IPS-20b (cell line): ENCODE measurements around the gene ARHGEF6.

Experiments
- H3K27ac ChIP-seq: one replicate; pipeline ENCODE4 v1.5.1; 2013; ENCODE audit warnings: low read length
- H3K27me3 ChIP-seq: 2 replicates; pipeline ENCODE4 v1.6.1; 2013; ENCODE audit warnings: mild to moderate bottlenecking, low read length, inconsistent platforms; ENCODE audit not compliant: insufficient read depth
- H3K36me3 ChIP-seq: 2 replicates; pipeline ENCODE4 v1.6.1; 2013; ENCODE audit warnings: low read depth, mild to moderate bottlenecking, inconsistent platforms, low read length, moderate library complexity; ENCODE audit not compliant: insufficient read depth
- H3K4me1 ChIP-seq: 2 replicates; pipeline ENCODE4 v1.6.1; 2013; ENCODE audit warnings: mild to moderate bottlenecking, control low read depth, inconsistent platforms, low read length, moderate library complexity; ENCODE audit not compliant: insufficient read depth
- H3K4me3 ChIP-seq: 2 replicates; pipeline ENCODE4 v1.5.1; 2013; ENCODE audit warnings: mild to moderate bottlenecking, low read length, inconsistent platforms
- H3K9ac ChIP-seq: 2 replicates; pipeline ENCODE4 v1.6.1; 2013; ENCODE audit warnings: low read depth, mild to moderate bottlenecking, inconsistent platforms, low read length, moderate library complexity
- H3K9me3 ChIP-seq: 2 replicates; pipeline ENCODE4 v1.6.1; 2013; ENCODE audit warnings: mild to moderate bottlenecking, low read depth, low read length, inconsistent platforms; ENCODE audit not compliant: insufficient read depth

ARHGEF6 gene

DNA sequence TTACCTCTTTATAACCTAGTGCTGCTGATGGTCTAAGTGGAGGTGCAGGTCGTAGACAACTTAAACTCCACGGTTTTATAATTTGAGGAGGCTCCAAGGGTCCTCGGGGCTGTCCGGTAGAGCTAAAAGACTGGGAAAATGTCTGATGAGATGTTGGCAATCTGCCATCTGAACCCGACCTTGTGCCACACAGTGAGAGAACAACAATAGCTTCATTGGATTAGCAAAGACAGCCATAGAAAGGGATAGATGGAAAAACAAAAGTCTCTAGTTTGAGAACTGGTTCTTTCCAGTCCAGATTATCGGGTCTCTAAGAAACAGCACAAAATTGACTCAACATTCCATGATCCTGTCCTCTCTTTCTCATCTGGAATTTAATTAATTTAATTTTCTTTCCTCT is 101.2 kb downstream of the ARHGEF6 start:
- Histone ChIP-seq H3K9ac (no peak overlapping the region), H3K27me3 (no peaks in the 10 kb centered on the region), H3K4me3 (no peak overlapping the region), H3K4me1 (no peaks in the 10 kb centered on the region), H3K9me3 (no peaks in the 10 kb centered on the region), H3K27ac (no peak overlapping the region), H3K36me3 (no peaks in the 10 kb centered on the region)

DNA sequence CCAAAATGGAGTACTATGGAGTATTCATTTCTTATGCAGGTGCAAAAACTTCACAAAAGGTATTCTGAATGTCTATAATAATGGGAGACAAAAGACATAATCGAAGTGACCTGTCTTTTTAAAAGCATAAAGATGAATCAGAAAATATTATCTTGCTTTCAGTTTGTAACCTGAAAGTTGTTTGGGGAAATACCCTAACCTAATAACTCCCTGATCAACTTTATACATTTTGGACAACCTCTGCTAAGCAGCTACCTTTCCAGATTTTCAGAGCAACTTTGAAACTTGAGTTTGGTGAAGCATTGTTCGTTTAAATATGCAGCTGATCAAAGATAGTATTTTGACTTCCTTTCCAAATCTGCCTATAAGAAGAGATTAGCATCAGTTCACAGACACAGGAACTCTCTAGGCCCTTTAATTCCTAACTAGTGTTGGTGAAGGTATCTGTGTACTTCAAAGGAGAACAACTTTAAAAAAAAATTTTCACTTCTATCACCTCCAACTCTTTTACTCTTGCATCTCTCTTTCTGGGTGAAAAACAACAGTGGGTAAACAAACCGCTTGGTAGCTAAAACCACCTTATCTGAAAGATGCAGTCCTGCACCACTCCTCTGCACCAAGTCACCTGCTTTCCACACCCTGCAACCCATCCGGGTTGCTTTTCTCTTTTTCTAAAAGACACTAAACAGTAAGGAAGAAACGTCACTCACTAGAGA is 106.3 kb downstream of the ARHGEF6 start:
- no peak overlapping the region for H3K4me3 ChIP-seq

DNA sequence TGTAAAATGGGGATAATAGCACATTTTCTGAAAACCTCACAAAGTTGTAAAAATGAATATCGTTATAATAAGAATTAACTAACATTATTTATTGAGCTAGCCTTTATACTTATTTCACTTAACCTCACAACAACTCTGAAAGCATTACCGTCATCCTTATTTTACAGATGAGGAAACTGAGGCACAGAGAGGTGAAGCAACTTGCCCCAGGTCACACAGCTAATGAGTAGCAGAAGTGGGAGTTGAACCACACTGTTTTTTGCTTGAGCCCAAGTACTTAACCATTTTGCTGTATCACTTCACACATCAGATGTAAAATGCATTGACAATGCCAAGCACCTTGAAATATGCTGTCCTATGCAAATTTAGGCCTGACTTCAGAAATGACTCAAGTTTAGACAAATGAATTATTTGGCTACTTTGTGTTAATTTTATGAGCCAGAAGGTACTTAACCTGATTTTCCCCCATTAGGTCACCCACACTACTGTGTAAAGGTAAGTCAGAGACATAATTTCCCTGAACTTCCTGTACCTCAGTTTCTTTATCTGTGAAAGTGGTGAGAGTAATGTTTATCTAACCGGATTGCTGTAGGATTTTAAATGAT is 109.6 kb downstream of the ARHGEF6 start:
- Histone ChIP-seq H3K9me3 (no peaks in the 10 kb centered on the region), H3K27me3 (no peaks in the 10 kb centered on the region), H3K9ac (no peak overlapping the region), H3K27ac (no peak overlapping the region), H3K4me3 (no peak overlapping the region), H3K4me1 (no peaks in the 10 kb centered on the region), H3K36me3 (no peaks in the 10 kb centered on the region)

More for the DNA sequence above, 106.3 kb downstream of the ARHGEF6 start:
- Histone ChIP-seq H3K36me3 (no peaks in the 10 kb centered on the region), H3K4me1 (no peaks in the 10 kb centered on the region), H3K27me3 (no peaks in the 10 kb centered on the region), H3K27ac (no peak overlapping the region), H3K9me3 (no peaks in the 10 kb centered on the region), H3K9ac (no peak overlapping the region)

- Histone ChIP-seq H3K9ac (no peak overlapping the region), H3K9me3 (0 out of 2 replicates have a peak, but pooled peaks cover 9% of the 10 kb centered on the region), H3K4me3 (no peak overlapping the region), H3K27ac (no peak overlapping the region), H3K36me3 (no peaks in the 10 kb centered on the region), H3K4me1 (no peaks in the 10 kb centered on the region), H3K27me3 (no peaks in the 10 kb centered on the region)
Observed at GRCh38 chrX:136667446-136668168, 113.1 kb downstream of the ARHGEF6 start.

DNA sequence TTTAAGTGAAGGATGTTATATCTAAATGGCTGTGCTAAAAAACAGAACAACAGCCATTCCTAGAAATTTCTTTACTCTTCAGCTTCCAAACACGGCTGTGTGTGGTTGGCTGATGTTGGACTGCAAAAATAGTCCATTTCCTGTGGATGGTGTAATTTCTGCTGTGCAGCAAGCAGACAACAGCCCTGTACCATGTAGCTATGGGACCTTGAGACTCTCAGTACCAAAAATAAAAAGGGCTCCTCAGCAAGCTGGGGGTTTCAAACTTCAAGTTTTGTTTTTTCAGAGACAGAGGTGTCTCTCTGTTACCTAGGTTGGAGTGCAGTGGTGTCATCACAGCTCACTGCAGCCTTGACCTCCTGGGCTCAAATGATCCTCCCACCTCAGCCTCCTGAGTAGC is 114.6 kb downstream of the ARHGEF6 start:
- Histone ChIP-seq H3K36me3 (no peaks in the 10 kb centered on the region), H3K27ac (no peak overlapping the region), H3K4me1 (no peaks in the 10 kb centered on the region), H3K9ac (no peak overlapping the region), H3K9me3 (0 out of 2 replicates have a peak, but pooled peaks cover 9% of the 10 kb centered on the region), H3K27me3 (no peaks in the 10 kb centered on the region), H3K4me3 (no peak overlapping the region)

- no peak overlapping the region for H3K27ac ChIP-seq
- no peaks in the 10 kb centered on the region for H3K27me3 ChIP-seq
Observed at GRCh38 chrX:136665258-136665900, 115.4 kb downstream of the ARHGEF6 start.

DNA sequence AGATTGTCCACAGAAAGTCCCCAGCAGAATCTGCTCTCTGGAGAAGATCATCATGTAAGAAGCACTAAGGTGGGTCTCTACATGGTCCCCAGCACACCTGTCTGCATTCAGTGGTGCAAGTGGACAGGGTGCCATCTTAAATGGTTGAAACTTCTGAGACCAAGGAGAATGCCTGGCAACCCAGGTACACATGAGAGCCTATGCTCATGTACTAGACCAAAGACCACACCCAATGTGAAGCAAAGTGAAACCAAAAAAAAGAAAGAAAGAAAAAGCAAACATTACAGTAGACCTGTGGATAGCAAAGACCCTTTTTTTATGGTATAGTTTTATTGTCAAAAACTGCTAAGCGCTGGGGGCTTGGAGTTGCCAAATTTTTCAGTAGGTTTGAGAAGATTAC is 117.8 kb downstream of the ARHGEF6 start:
- no peak overlapping the region for H3K9ac ChIP-seq
- H3K36me3 ChIP-seq = no peaks in the 10 kb centered on the region
- H3K4me3 ChIP-seq = no peak overlapping the region
- H3K27me3 ChIP-seq = no peaks in the 10 kb centered on the region
- no peak overlapping the region for H3K27ac ChIP-seq
- H3K4me1 ChIP-seq = no peaks in the 10 kb centered on the region
- H3K9me3 ChIP-seq = 0 out of 2 replicates have a peak, but pooled peaks cover 9% of the 10 kb centered on the region

More at GRCh38 chrX:136665258-136665900, 115.4 kb downstream of the ARHGEF6 start:
- Histone ChIP-seq H3K4me3 (no peak overlapping the region), H3K36me3 (no peaks in the 10 kb centered on the region), H3K9me3 (0 out of 2 replicates have a peak, but pooled peaks cover 9% of the 10 kb centered on the region), H3K9ac (no peak overlapping the region), H3K4me1 (no peaks in the 10 kb centered on the region)

GRCh38 chrX:136662104-136662503 is 118.6 kb downstream of the ARHGEF6 start:
- Histone ChIP-seq H3K27me3 (no peaks in the 10 kb centered on the region), H3K4me1 (no peaks in the 10 kb centered on the region), H3K36me3 (no peaks in the 10 kb centered on the region), H3K4me3 (no peak overlapping the region), H3K27ac (no peak overlapping the region), H3K9me3 (0 out of 2 replicates have a peak, but pooled peaks cover 9% of the 10 kb centered on the region), H3K9ac (no peak overlapping the region)

- H3K36me3 ChIP-seq = no peaks in the 10 kb centered on the region
- 0 out of 2 replicates have a peak, but pooled peaks cover 9% of the 10 kb centered on the region for H3K9me3 ChIP-seq
- H3K4me3 ChIP-seq = no peak overlapping the region
- H3K27ac ChIP-seq = no peak overlapping the region
- no peaks in the 10 kb centered on the region for H3K4me1 ChIP-seq
- H3K9ac ChIP-seq = no peak overlapping the region
- H3K27me3 ChIP-seq = no peaks in the 10 kb centered on the region
Observed at GRCh38 chrX:136660896-136661295, 119.8 kb downstream of the ARHGEF6 start.

- no peaks in the 10 kb centered on the region for H3K36me3 ChIP-seq
- no peaks in the 10 kb centered on the region for H3K9me3 ChIP-seq
- no peak overlapping the region for H3K4me3 ChIP-seq
- H3K27ac ChIP-seq = no peak overlapping the region
- no peaks in the 10 kb centered on the region for H3K4me1 ChIP-seq
- H3K9ac ChIP-seq = no peak overlapping the region
- no peaks in the 10 kb centered on the region for H3K27me3 ChIP-seq
Observed at GRCh38 chrX:136659174-136659573, 121.6 kb downstream of the ARHGEF6 start.

DNA sequence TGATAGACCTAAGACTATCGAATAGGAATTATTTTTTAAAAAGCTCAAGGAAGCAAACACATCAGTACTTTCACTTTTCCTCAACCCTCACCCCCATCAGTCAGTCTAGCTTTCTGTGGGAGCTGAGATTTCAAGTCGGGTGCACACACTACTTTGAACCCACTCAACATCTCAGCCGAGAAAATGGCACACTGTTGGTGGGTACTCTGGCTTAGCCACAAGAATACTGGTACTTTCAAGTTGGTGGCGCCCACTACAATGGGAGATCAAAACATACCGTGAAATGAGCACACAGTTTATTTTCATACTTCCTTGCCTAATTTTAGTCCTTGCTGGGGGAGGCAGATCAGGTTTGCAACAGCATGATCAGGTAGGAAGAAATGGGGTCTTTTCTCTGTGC is 122.6 kb downstream of the ARHGEF6 start:
- no peak overlapping the region for H3K9ac ChIP-seq
- H3K27me3 ChIP-seq = no peaks in the 10 kb centered on the region
- H3K36me3 ChIP-seq = no peaks in the 10 kb centered on the region
- H3K27ac ChIP-seq = no peak overlapping the region
- H3K4me1 ChIP-seq = no peaks in the 10 kb centered on the region
- H3K9me3 ChIP-seq = no peaks in the 10 kb centered on the region
- no peak overlapping the region for H3K4me3 ChIP-seq
